B cell (primary cell): ENCODE results near the gene DTD1. TPM values are rescaled to one million over a fixed set of nuclear protein-coding genes. Genes with fewer than 3 reads are reported as not detected.

Experiments used
- ATAC-seq: fragments of 200-7000 bp; cut with Tn5 transposase; one replicate; pipeline ENCODE4 v1.10.0; 2021; ENCODE audit warnings: low read depth, mild to moderate bottlenecking, moderate number of reproducible peaks, moderate library complexity
- CTCF ChIA-PET: fragments of 350-600 bp; sonication (Branson Sonifier 250); formaldehyde crosslinking; loops from one replicate; lab custom pipeline; 2021; ENCODE audit warnings: antibody characterized with exemption, inconsistent platforms; lab: Charles Lee
- POLR2A ChIA-PET: fragments of 350-600 bp; sonication (Branson Sonifier 250); formaldehyde crosslinking; loops from one replicate; lab custom pipeline; 2021; ENCODE audit warnings: antibody characterized with exemption; lab: Charles Lee
- DNase-seq: peaks from one replicate; pipeline ENCODE4 v3.0.0; 2013
- H2AFZ ChIP-seq: 2 replicates; pipeline ENCODE4 v1.6.1; 2012; ENCODE audit warnings: mild to moderate bottlenecking, low read depth, low read length; ENCODE audit not compliant: insufficient read depth, poor library complexity, severe bottlenecking
- H3K27ac ChIP-seq, 2 donors: 1 replicate in 1 of 2; 2 replicates in 1 of 2; pipeline ENCODE4 v1.5.1; 2012 to 2013; ENCODE audit warnings: low read length in 2 of 2, mild to moderate bottlenecking in 2 of 2, moderate library complexity in 1 of 2
- H3K27me3 ChIP-seq, 4 experiments: fragments of 200-600 bp in 1 of 4; sonication (generic) in 1 of 4; replicated peaks in 1 of 4; 1 replicate in 2 of 4; 2 replicates in 2 of 4; pipeline versions ENCODE4 v1.6.1 to v1.7.0; 2013 to 2016; ENCODE audit warnings: low read length in 3 of 4, mild to moderate bottlenecking in 2 of 4, mixed read lengths in 1 of 4, moderate library complexity in 1 of 4; ENCODE audit not compliant: insufficient read depth in 4 of 4, control insufficient read depth in 3 of 4; ENCODE audit errors: control extremely low read depth in 1 of 4
- H3K36me3 ChIP-seq, 2 experiments: replicated peaks in 1 of 2; 1 replicate in 1 of 2; 2 replicates in 1 of 2; pipeline versions ENCODE4 v1.6.1 to v1.7.1; 2013; ENCODE audit warnings: low read length in 1 of 2; ENCODE audit not compliant: insufficient read depth in 2 of 2, control insufficient read depth in 1 of 2; ENCODE audit errors: control extremely low read depth in 1 of 2, extremely low read depth in 1 of 2
- H3K4me1 ChIP-seq, 2 donors: fragments of 200-600 bp in 1 of 2; sonication (generic) in 1 of 2; 1 replicate in 1 of 2; 2 replicates in 1 of 2; pipeline versions ENCODE4 v1.5.1 to v1.6.1; 2013 to 2017; ENCODE audit warnings: low read length in 2 of 2; ENCODE audit not compliant: control insufficient read depth in 2 of 2, insufficient read depth in 2 of 2
- H3K4me2 ChIP-seq: replicated peaks from 2 replicates; pipeline ENCODE3; 2012; ENCODE audit warnings: mild to moderate bottlenecking, low read depth, low read length; ENCODE audit not compliant: poor library complexity, severe bottlenecking
- H3K4me3 ChIP-seq, 5 experiments: fragments of 200-600 bp in 1 of 5; sonication (generic) in 1 of 5; 1 replicate in 3 of 5; 2 replicates in 2 of 5; pipeline versions ENCODE4 v1.5.1 to v1.7.0; 2011 to 2016; ENCODE audit warnings: low read length in 4 of 5, mild to moderate bottlenecking in 4 of 5, low read depth in 2 of 5, control low read depth in 1 of 5, moderate library complexity in 1 of 5; ENCODE audit not compliant: insufficient read depth in 1 of 5; ENCODE audit errors: control extremely low read depth in 1 of 5, extremely low read depth in 1 of 5
- H3K79me2 ChIP-seq: fragments of 200-600 bp; sonication (generic); one replicate; pipeline ENCODE4 v1.6.0; 2016; ENCODE audit warnings: low read length; ENCODE audit not compliant: control insufficient read depth, insufficient read depth
- H3K9ac ChIP-seq: fragments of 200-600 bp; sonication (generic); 2 replicates; pipeline ENCODE4 v1.6.1; 2017; ENCODE audit warnings: mild to moderate bottlenecking, low read length, moderate library complexity
- H3K9me3 ChIP-seq, 3 donors: one replicate each; pipeline versions ENCODE4 v1.6.1 to v1.7.1; 2013; ENCODE audit warnings: low read length in 2 of 3; ENCODE audit not compliant: control insufficient read depth in 2 of 3, insufficient read depth in 1 of 3; ENCODE audit errors: control extremely low read depth in 1 of 3
- H4K20me1 ChIP-seq: 2 replicates; pipeline ENCODE4 v1.6.0; 2012; ENCODE audit warnings: mild to moderate bottlenecking, low read length; ENCODE audit not compliant: insufficient read depth, control insufficient read depth, poor library complexity, severe bottlenecking
- H3K27ac Mint-ChIP-seq: one replicate; pipeline ENCODE4 v1.8.0; 2021; ENCODE audit warnings: mixed read lengths
- H3K27me3 Mint-ChIP-seq: one replicate; pipeline ENCODE4 v1.8.0; 2021; ENCODE audit warnings: mixed read lengths
- H3K4me1 Mint-ChIP-seq: one replicate; pipeline ENCODE4 v1.8.0; 2021; ENCODE audit warnings: mixed read lengths
- H3K4me3 Mint-ChIP-seq: one replicate; pipeline ENCODE4 v1.8.0; 2021; ENCODE audit warnings: mixed read lengths
- H3K9me3 Mint-ChIP-seq: one replicate; pipeline ENCODE4 v1.8.0; 2022; ENCODE audit warnings: mixed read lengths; ENCODE audit not compliant: insufficient read depth
- CTCF ChIP-seq: fragments of 200-600 bp; IDR thresholded peaks from one replicate; pipeline ENCODE4 v1.8.0; 2022; ENCODE audit warnings: antibody characterized with exemption, mild to moderate bottlenecking
- EZH2 ChIP-seq: IDR thresholded peaks from 2 replicates; pipeline ENCODE4 v1.6.1; 2012; ENCODE audit warnings: borderline replicate concordance, low read depth, mild to moderate bottlenecking, moderate library complexity, low read length; ENCODE audit not compliant: insufficient read depth, poor library complexity, severe bottlenecking
- WGBS: methylation state at CpG from one replicate; pipeline ENCODE4 v1.1.5; 2013; ENCODE audit warnings: missing lambda C conversion rate; ENCODE audit not compliant: insufficient coverage; 5-methylcytosine and 5-hydroxymethylcytosine counted together
- intact Hi-C: fragments of 100-400 bp; cut with micrococcal nuclease; formaldehyde crosslinking; loops from one replicate; pipeline ENCODE4 v1.10.0; 2022
- polyA plus RNA-seq: library from polyadenylated mRNA; depleted of rRNA; stranded (reverse); fragments of >200 nt; gene quantifications from 2 replicates; pipeline ENCODE4 v1.2.3, GENCODE V29; 2012
- total RNA-seq, 2 donors: library from RNA; stranded (reverse); fragments of 120-200 nt in 1 of 2; gene quantifications; 1 replicate in 1 of 2; 2 replicates in 1 of 2; pipeline versions ENCODE4 v1.2.3 to v1.2.4, GENCODE V29; 2013 to 2022

Gene DTD1
- total and polyA plus RNA-seq, 2 donors (not counting 1 experiment from before 2014, with no cell fraction given) = 18.7 to 20.4 TPM

GRCh38 chr20:18567739-18568091 is 20.1 kb upstream of the DTD1 start:
- H3K27ac Mint-ChIP-seq = peak overlapping the region; percentile 97
- no peaks in the 10 kb centered on the region for H3K27me3 ChIP-seq
- H2AFZ ChIP-seq = peak overlapping the region; percentile 95
- H3K27me3 Mint-ChIP-seq = no peaks in the 10 kb centered on the region
- 12% methylated on average over 4 of the region's 6 CpGs for WGBS
- H3K4me3 Mint-ChIP-seq = peak overlapping the region; percentile 99
- no peaks in the 10 kb centered on the region for H4K20me1 ChIP-seq
- peak; percentile 3 for ATAC-seq
- TF ChIP-seq CTCF (no peak), EZH2 (no peak)
- H3K9me3 ChIP-seq = peaks cover 0 to 4% (median 0%) of the 10 kb centered on the region in 3 donors
- no peak for DNase-seq
- H3K27ac ChIP-seq = peak overlapping the region; percentile 84 to 91
- CTCF ChIA-PET = no interaction called here
- H3K4me1 ChIP-seq = peaks cover 12 to 13% of the 10 kb centered on the region in 2 donors
- peak overlapping the region; percentile 67 to 88 (median 80) for H3K4me3 ChIP-seq
- peaks cover 3% of the 10 kb centered on the region for H3K9me3 Mint-ChIP-seq
- H3K79me2 ChIP-seq = peaks cover 18% of the 10 kb centered on the region
- peak overlapping the region; percentile 83 for H3K4me2 ChIP-seq
- H3K4me1 Mint-ChIP-seq = peaks cover 18% of the 10 kb centered on the region
- POLR2A ChIA-PET = interaction anchor here (1.9 kb wide), 1 partner anchor 61 kb away, joined by 6 read pairs; the partner anchor contains the start of gene SEC23B
- H3K36me3 ChIP-seq = peaks cover 0 to 16% of the 10 kb centered on the region in 2 experiments
- intact Hi-C loops = loop anchor here (1.0 to 10.0 kb wide), 9 partner anchors 20 to 1485 kb away; partner anchors contain the start of genes CFAP61, CRNKL1, DZANK1 and MGME1
- H3K9ac ChIP-seq = peak overlapping the region; percentile 95

GRCh38 chr20:18571009-18571408 is 16.8 kb upstream of the DTD1 start:
- Histone ChIP-seq H3K79me2 (peaks cover 18% of the 10 kb centered on the region), H3K9ac (no peak overlapping the region), H3K36me3 (peaks cover 0 to 16% of the 10 kb centered on the region in 2 experiments), H3K4me2 (no peak overlapping the region), H3K4me1 (peaks cover 12 to 13% of the 10 kb centered on the region in 2 donors), H2AFZ (no peak overlapping the region), H3K4me3 (no peak overlapping the region), H3K9me3 (peaks cover 0 to 4% (median 0%) of the 10 kb centered on the region in 3 donors), H3K27ac (no peak overlapping the region), H4K20me1 (no peaks in the 10 kb centered on the region), H3K27me3 (no peaks in the 10 kb centered on the region)
- TF ChIP-seq CTCF = no peak
- no peak for TF ChIP-seq EZH2
- H3K4me1 Mint-ChIP-seq = peaks cover 18% of the 10 kb centered on the region
- no peak for DNase-seq
- intact Hi-C loops = no loop called here
- H3K4me3 Mint-ChIP-seq = no peak overlapping the region
- H3K27ac Mint-ChIP-seq = peak overlapping the region; percentile 3
- WGBS = 100% methylated on average over 2 of the region's 2 CpGs
- ChIA-PET CTCF (no interaction called here), POLR2A (no interaction called here)
- H3K9me3 Mint-ChIP-seq = peaks cover 3% of the 10 kb centered on the region
- no peak for ATAC-seq
- H3K27me3 Mint-ChIP-seq = no peaks in the 10 kb centered on the region
